Pons (tissue), 1 donor: ENCODE measurements around the gene DNAH14.
"Not testable (repeated sequence)": the region's sequence is repeated elsewhere in the genome, so short reads cannot be mapped to it uniquely, and the experiment has no call there.

ENCODE experiments used
- DNase-seq: peaks from one replicate; pipeline ENCODE4 v3.0.0-alpha.2; 2016; ENCODE audit warnings: low spot score

The DNAH14 gene

GRCh38 chr1:225257081-225257480, 327.6 kb downstream of the DNAH14 start:
- no peak for DNase-seq

DNA sequence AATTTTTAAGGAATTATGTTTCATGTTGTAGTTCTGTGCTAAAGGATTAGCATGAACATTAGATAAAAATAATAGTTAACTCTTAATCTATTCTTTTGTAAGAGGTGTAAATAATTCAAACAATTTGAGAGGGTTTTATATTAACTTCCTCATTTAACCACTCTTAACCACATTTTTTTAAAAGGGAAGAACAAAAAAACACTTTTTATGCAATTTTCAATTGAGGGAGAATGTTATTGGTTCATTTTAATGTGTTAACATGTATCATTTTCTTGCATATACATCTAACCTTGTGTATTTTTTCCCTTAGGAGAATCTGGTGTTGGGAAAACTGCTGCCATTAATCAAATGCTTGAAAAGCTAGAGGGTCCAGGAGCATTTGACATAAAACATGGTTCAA, 329.3 kb downstream of the DNAH14 start:
- no peak for DNase-seq

- no peak for DNase-seq
Observed at GRCh38 chr1:225259542-225259941, 330.1 kb downstream of the DNAH14 start.

- no peak for DNase-seq
Observed at GRCh38 chr1:225260319-225260718, 330.8 kb downstream of the DNAH14 start.

DNA sequence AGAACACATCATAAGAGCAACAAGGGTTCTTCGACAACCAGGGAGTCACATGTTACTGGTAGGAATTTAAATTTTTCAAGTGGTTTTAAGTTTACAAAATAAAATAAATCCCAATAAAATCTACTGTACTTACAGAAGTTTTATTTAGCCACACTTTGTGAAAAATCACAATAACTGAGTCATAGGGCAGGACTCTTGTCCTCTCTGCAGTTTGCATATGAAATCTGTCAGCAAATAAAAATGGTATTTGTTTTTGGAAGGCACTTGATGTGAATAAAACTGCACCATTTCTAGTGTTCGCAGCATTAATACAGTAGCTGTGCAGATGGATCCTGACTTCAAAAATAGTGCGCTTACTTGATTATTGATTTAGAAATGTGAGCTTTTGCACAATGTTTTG, 348.0 kb downstream of the DNAH14 start:
- DNase-seq = no peak

GRCh38 chr1:225280563-225280962, 351.1 kb downstream of the DNAH14 start:
- no peak for DNase-seq

DNA sequence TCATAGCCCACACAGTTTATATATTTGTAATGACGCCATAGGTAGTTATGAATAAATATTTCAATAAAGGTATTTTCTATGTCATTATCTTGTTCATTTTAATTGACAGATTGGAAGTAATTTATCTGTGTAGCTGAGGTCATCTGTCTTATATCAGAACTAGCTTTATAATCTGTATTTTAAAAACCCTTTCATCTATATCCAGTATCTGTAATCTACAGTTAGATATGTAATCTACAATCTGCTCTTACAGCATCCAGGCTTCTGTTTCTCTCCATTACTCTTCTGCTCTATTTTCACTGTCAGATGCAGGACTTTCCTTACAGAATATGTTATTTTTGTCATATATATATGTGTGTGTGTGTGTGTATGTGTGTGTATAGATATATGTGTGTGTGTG, 360.8 kb downstream of the DNAH14 start:
- no peak for DNase-seq

DNA sequence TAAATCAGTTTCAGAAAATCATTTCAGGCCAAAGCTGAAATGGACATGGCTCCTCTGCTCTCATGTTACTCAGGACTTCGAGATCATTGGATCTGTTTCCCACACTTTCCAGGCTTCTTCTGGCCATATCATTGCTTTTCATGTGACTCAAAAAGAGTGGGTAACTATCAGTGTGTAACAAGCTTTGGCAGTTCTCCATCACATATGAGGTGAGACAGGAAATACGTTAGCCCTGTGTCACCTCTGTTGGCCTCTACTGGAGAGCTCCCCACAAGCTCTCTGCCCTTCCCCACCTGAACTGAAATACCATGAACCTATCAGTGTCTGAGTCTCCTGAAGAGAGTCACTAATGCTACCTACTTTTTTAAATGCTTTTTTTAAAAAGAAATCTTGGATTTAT, 370.1 kb downstream of the DNAH14 start:
- no peak for DNase-seq

GRCh38 chr1:225300381-225300780, 370.9 kb downstream of the DNAH14 start:
- no peak for DNase-seq

GRCh38 chr1:225304996-225305395, 375.5 kb downstream of the DNAH14 start:
- DNase-seq = no peak

DNA sequence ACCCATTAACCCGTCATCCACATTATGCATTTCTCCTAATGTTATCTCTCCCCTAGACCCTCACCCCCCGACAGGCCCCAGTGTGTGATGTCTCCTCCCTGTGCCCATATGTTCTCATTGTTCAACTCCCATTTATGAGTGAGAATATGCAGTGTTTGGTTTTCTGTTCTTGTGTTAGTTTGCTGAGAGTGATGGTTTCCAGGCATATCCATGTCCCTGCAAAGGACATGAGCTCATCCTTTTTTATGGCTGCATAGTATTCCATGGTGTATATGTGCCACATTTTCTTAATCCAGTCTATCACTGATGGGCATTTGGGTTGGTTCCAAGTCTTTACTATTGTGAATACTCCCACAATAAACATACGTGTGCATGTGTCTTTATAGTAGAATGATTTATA, 381.1 kb downstream of the DNAH14 start:
- DNase-seq = not testable (repeated sequence)

DNA sequence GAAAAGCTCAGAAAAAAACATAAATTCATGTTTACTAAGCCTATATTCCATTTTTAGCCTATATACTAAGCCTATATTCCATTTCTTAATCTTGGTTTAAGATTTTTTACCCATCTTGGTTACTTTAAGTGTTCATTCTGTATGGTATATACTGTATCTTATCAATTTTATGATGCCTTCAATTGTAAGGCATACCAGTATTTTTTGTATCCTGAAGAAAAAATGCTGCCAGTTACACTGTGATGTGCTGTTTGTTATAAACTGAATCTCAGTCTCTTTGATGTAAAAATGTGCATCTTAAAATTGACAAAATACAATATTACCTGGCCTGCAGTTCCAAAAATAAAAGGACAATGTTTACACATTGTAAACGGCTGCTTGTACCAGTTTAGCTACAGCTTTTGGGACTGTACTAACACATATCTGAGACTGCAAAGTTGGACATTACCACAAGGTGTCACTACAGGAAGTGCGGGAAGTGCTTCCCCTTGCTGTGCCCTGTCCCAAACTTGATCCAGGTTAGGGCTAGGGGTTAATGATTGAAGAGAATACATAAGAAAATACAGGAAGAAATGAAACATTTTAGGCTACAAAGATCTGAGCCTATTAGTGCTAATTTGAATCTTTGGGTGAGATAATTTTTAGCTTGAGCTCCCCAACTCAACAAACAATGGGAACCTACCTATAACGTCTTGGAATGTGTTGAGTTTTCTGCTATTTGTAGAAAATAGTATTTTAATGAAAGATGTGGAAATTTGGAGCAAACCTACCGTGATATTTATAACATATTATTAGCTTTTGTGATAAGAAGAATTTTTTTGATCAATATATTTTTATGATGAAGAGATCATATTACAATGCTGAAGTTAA, 389.5 kb downstream of the DNAH14 start:
- DNase-seq = peak; percentile 39

GRCh38 chr1:225319871-225320270, 390.4 kb downstream of the DNAH14 start:
- no peak for DNase-seq

- DNase-seq = no peak
Observed at GRCh38 chr1:225321784-225322183, 392.3 kb downstream of the DNAH14 start.

DNA sequence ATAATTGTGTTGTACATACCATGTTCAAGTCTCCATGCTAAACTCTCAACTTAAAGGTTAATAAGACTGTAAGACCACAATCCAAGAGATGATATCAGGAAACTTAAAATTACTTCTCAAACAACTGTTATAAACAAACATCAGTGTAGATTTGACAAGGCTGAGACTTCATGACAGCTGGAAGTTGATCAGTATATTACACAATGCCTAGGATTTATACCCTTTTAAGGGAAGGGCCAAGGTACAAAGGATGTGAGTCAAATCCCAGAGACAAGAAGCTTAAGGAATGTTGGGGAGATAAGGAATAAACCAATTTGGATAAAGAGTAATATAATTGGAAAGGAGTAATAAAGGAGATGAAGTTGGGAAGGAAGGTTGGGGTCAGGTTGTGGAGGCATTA, 399.6 kb downstream of the DNAH14 start:
- no peak for DNase-seq

DNA sequence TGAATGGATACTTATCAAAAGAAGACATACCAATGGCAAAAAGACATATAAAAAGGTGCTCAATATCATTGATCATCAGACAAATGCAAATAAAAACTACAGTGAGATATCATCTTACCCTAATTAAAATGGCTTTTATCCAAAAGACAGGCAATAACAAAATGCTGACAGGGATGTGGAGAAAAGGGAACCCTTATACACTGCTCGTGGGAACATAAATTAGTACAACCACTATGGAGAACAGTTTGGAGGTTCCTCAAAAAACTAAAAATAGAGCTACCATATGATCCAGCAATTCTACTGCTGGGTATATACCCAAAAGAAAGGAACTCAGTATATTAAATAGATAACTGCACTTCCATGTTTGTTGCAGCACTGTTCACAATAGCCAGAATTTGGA, 400.5 kb downstream of the DNAH14 start:
- not testable (repeated sequence) for DNase-seq

DNA sequence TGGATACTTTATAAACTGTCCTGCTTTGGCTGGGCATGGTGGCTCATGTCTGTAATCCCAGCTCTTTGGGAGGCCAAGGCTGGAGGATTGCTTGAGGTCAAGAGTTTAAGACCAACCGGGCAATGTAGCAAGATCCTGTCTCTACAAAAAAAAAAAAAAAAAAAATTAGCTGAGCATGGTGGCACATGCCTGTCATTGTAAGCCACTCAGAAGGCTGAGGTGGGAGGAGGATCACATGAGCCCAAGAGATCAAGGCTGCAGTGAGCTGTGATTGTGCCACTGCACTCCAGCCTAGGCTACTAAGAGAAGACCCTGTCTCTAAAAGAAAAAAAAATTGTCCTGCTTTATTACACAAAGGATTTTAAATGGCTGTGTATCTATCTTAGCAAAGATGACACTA, 403.2 kb downstream of the DNAH14 start:
- no peak for DNase-seq

GRCh38 chr1:225335098-225335778, 405.8 kb downstream of the DNAH14 start:
- not testable (repeated sequence) for DNase-seq

DNA sequence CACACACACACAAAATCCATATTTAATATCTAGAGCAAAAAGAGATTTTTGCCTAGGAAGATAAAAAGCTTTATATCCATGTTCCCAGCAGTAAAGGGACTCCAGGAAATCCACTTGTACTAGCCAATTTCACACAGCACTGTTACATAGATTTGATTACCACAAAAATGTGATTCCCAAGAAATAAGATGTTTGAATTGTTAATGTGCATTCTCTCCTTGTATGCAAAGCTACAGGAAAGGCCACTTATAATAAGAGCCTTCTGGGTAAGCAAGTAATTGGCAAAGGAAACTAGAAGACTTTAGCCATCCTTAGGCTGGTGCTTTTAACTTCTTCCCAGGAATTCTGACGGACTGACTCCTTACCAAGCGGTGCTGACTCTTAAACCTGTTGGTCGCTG, 409.1 kb downstream of the DNAH14 start:
- DNase-seq = no peak

- DNase-seq = no peak
Observed at GRCh38 chr1:225341642-225342041, 412.2 kb downstream of the DNAH14 start.

DNA sequence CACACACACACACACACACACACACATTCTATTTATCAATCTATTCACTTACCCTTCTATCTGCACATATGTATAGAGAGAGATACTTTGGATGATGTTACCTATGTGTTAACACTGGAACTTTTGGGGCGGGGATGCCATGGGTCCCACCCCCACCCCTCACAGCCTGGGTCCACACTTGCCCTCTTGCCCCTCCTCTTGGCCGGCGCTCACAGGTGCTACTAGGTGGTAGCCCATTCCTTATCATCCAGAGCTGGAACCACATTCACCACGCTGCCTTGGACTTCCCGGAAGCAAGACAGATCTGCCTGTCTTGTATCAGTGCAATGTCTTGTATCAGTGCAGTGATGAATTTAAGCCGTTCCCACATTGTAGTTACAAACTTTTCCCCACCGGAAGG, 413.2 kb downstream of the DNAH14 start:
- no peak for DNase-seq

DNA sequence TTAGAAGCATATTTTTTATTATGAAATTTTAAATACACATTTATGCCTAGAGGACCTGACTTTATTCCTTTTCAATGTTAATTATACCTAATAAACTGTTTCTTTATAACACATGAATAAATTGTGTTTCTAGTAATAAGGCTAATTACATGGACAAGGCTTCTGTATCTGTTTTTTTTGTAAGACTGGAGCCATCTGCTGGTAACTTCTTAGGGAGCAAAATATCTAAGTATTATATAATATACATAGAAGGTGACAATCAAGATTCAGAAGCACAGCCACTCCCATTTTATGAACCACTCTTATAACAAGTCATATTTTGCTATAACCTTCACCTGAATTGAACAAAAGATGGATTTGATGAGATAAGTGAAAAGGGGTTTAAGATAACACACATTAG, 414.1 kb downstream of the DNAH14 start:
- DNase-seq = no peak

GRCh38 chr1:225347123-225347683, 417.7 kb downstream of the DNAH14 start:
- no peak for DNase-seq
